Activated CD8-positive, alpha-beta memory T cell treated with anti-CD3 and anti-CD28 coated beads, Interleukin-2, amount 50 U/mL, for 48 hours (primary cell): ENCODE measurements around the gene LIN7A.
"Not testable (repeated sequence)": the region's sequence is repeated elsewhere in the genome, so short reads cannot be mapped to it uniquely, and the experiment has no call there.

ENCODE experiments used
- DNase-seq: peaks from one replicate; pipeline ENCODE4 v3.0.0-alpha.2; 2020

The LIN7A gene

DNA sequence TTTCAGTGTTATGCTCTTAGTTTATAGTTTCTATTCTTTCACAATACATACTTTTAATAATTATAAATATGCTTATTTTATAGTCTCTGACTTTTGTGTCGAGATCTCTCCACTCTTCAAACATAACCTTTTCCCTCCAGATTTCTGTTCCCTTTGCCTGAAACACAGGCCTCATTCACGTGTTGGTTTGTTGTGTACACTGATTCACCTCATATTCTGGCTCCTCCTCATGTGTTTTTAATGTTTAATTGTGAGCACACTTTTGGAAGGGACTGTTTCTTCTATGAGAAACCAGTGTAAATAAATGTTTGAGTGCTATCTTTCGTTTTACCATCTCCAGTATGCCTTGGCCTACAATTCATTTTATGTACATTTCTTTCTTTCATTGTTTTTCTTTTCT, 20.1 kb downstream of the LIN7A start:
- no peak for DNase-seq

DNA sequence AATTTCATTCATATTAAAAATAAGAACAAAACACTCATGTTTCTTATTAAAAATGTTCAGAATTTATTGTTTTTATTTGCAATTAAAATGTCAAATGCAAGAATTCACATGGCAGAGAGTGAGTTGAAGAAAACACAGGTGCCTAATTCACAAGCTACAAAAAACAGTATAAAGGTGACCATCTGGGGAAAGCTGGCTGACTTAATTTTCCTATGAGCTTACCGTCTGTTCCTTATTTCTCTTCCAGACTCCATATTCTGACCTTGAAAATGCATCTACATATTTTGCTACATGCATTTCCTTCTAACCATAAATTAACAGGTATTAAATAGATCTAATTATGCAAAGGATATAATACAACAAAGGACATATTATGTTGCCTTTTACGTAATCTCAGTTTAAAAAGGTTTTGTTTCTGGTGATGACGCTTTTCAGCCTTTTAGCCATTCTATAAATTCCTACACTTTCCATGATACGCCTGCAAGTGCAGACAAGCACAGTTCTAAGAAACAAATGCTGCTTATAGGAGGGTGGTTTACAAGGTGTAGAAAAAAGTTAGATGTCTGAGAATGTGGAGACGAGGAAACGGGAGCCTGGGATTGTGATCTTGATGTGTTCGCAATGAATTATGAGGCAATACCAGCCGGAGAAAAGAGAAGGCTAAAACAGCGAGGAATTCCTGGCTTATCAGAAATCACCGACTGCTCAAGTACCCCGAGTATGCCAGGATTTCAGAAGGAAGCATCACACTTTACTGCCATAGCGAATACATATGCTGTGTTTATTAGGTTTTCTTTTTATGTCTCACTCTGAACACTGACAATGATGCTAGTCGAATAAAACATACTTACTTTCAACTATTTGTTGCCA, 24.6 kb downstream of the LIN7A start:
- no peak for DNase-seq

DNA sequence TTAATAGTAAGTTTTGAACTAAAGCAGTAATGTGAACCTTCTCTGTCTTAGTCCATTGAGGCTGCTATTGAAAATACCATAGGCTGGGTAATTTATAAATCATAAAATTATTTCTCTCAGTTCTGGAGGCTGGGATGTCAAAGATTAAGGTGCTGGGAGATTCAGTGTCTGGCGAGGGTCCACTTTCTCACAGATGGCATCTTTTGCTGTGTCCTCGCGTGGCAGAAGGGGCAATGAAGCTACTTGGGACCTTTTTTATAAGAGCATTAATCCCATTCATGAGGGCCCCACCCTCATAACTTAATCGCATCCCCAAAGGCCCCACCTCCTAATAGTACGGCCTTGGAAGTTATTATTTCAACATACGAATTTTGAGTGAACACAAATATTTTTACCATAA, 28.4 kb downstream of the LIN7A start:
- DNase-seq: no peak

DNA sequence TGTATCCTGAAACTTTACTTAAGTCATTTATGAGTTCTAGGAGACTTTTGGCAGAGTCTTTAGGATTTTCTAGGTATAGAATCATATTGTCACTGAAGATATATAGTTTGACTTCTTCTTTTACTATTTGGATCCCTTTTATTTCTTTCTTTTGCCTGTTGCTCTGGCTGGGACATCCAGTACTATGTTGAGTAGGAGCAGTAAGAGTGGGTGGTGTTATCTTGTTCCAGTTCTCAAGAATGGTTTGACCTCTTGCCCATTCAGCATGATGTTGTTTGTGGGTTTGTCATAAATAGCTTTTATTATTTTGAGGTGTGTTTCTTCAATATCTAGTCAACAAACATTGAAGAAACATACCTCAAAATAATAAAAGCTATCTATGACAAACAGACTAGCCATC, 35.0 kb downstream of the LIN7A start:
- DNase-seq: no peak

DNA sequence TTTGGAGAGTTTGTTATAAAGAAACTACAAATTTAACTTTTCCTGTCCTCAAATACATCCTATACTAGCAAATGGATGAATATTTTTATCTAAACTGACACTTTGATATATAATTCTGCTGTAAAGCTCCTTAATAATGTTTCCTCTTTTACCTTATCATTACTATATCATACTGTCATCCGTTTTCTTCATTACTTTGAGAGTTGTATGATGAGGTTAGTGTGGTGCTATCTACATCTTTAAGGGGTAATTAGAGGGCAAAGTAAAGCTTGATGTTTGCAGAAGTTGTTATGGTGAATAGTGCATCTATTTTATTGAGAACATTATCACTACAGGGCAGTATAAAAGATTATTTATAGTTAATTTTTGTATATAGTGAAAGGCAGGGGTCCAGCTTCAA, 36.1 kb downstream of the LIN7A start:
- DNase-seq: no peak

DNA sequence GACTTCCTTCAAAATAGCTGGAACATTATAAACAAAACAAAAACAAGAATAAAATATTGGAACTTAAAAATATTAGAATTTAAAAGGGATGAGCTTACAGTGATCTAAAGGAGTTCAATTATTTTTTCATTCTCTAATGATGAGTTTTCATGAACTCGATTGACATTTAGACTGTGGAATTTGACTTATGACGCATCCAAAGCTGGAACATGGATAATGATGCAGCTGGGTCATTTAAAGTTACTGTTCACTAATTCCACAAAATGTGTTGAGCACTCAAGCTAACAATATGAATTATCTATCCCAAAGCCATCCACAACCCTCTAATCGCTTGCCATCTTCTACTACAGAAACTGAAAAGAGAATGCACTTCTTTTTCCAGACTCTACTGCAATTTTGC, 42.5 kb downstream of the LIN7A start:
- DNase-seq: no peak

DNA sequence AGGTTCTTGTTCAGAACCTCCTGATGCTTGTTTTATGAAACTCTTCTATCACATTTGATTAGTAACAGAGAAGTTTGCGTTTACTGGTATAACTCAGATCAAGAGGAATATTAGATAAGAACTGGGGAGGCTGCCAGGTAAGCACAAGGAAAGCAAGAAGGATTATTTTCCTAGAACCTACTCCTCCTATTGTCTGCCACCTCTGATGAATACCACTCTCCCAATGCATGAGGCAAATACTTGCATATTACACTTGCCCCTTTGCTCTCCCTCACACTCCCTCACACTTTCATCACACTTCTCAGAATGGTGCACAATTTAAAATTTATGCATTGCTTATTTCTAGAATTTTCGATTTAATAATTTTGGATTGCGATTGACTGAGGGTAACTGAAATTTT, 43.6 kb downstream of the LIN7A start:
- no peak for DNase-seq

DNA sequence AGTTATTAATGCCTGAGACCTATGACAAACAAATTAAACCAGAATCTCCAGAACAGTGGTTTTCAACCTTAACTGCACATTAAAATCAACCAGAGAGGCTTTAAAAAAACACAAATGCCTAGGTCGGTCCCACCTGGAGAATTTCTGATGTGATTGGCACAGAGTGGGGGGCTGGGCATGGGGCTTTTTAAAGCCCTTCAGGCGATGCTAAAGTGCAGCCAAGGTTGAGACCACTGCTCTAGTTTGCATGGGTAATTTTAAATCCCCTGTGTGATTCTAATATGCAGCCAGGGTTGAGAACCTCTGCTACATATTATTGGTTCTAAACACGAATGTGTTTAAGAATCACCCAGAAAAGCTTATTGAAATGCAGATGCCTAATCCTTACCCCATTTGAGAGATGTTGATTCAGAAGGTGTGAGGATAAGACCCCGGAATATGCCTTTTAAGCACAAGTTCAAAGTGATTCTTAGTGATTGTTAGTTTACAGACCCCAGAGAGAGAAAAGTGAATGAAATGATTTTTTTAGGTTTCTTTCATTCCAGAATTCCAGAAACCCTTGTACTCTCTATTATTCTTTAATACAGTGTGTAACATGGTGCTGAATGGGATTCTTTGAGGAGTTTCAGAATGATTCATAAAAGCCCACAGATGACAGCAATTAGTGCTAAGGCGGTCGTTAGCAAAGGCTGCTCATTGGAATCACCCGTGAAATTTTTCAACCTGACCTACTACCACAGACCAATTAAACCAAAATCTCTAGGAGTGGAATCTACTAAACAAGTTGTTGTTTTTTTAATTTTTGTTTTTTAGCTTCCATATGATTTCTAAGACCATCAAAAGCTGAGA, 44.9 kb downstream of the LIN7A start:
- DNase-seq: no peak

DNA sequence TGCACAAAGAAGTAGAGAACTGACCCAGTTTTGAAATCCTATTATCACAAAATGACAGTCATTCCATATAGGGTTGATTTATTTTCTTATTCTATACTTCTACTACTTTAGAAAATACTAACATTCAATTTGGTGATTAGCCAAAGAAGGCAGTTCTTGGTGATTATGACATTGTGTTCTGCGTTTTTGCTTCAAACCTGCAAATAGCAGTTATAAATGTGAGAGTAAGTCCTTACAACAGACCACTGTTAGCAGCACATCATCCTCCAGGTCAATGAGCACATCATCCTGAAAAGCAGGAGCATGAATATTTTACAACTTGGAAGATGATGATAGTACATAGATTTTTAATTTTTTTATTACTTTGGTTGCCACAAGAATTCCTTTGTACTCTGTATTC, 53.1 kb downstream of the LIN7A start:
- no peak for DNase-seq

DNA sequence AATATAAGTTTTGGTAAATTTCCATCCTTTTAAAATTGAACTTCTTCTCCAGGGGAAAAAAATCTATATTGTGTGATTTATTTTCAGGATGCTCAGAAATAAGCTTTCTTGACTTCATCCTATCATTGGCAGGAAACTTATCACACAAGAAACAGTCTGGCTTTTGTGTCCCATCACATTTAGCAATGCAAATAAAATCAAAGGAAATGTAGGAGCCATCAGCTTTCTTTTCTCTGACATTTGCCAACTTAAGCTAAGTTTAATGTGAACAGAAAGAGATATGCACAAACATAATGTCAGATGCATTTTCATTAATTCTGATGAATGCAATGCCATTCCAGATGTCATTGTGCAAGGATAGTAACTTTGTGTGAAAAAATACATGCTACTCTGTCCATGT, 56.6 kb downstream of the LIN7A start:
- DNase-seq: no peak

DNA sequence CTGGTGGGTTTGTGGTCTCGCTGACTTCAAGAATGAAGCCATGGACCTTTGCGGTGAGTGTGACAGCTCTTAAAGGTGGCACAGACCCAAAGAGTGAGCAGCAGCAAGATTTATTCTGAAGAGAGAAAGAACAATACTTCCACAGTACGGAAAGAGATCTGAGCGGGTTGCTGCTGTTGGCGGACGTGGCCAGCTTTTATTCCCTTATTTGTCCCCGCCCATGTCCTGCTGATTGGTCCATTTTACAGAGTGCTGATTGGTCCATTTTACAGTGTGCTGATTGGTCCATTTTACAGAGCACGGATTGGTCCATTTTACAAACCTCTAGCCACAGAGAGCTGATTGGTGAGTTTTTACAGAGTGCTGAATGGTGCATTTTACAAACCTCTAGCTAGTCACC, 59.3 kb downstream of the LIN7A start:
- not testable (repeated sequence) for DNase-seq

DNA sequence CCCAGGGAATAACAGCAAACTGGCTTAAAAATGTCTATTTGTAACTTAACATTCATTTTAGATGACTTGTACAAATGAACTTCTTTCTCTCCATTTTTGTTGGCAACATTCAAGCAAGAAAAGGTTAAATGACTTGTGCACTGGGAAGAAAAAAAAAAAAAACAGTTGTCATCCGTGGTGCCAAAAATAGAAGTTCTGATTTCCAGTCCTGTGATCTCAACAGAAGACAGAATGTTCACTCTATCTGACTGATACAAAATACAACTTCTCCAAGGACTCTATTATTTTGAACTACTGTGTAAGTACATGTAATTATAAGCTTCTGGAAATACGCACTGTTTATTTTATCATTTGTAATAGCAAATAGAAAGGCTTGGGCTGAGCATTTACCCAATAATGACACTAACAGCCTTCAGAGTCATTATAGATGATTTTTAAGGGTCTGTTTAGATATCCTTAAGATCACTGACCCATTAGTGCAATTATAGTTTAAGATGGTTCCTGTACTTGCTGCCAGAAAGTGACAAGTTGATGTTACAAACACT, 59.9 kb downstream of the LIN7A start:
- DNase-seq: no peak

DNA sequence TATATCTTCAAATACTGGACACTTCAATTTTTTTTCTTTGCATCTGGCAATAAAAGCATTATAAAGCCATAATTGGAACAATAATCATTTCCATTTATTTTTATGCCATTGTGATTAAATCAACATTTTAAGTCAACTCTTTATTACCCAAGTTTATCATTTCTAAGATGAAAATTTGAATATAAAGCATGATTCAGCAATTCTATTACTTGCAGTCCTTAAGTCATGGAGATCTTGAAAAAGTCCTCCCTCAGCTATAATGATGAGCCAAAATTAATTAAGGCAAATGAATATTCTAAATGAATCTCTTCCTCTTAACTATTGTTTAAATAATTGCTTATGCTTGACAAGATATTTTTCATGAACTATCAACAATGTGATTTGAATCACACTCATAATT, 65.7 kb downstream of the LIN7A start:
- DNase-seq: no peak

DNA sequence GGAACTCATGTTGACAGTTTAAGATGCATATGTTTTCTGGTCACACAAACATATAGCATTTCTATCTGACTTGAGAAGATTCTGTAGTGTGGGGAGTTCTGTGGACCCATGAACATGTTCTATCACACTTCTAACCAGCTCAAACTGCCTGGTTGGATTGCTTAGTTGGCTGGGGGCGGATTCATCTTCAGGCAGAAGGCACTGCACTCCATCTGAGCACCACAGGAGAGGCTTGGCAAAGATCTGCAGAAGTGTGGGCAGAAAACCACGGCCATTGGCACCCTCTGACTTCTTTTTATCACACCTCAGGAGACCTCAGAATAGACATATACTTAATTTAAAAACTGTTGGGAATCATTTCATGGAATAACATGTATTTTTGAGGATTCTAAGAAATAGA, 68.5 kb downstream of the LIN7A start:
- DNase-seq: no peak

DNA sequence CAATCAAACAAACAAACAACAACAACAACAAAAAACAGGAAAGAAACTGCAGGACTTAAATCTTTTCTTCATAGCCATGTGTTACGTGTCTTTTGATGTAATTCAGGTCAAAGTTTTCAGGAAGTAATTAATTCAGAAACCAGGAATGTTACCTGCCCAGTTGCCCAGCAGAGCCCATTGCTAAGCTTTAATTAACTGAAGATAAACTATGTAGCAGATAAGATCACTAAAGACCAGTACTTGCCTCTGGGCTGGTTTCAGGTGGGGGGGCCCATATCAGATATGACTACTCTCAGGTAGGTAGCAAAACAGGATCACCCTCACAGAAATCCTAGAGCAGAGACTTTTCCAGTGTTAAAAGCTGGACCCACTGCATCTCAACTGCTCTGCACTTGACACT, 69.2 kb downstream of the LIN7A start:
- DNase-seq: no peak

DNA sequence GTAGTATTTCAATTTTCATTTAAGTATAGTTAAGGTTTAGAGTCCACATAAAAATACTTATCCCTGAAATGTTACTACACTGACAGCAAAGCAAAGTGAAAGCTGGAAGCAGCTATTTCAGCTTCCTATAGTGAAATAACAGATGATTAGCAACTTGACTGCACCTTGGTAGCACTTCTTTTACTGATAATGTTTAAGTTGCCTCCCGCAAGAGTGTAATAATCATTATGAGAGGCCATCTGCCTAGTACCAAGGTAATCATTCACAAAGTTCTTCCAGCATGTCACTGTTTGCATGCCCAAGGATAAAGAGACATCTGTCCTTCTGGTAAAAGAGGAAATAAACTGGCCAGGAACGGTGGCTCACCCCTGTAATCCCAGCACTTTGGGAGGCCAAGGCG, 69.8 kb downstream of the LIN7A start:
- no peak for DNase-seq

DNA sequence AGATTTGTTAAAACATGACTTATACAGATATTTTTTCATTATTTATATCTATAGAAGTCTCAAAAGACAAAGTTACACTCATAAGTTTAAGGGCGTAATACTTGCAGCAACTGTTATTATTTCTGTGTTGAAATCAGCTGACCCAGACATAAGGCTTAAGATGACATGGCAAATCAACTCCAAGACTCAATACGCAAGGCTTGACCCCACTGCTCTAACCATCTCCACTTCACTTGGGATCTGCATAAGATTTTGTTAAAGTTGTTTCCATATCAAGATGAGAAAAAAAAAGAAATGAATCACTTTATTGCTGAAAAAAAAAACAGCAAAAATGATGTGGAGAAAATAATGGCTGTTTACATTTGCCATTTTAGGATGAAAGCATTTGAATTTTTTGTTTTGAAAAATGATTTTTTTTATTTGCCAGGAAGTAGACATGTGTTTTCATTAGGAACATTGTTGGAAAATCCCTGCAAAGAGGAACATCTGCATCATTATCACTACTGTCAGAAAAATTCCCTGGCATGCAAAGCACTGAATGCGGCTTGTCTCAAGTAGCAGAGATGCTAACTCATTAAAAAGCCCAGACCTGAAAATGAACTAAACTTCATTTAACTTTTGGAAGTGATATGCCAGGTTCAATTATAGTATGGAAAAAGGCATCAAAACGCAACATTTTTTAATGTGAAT, 73.5 kb downstream of the LIN7A start:
- no peak for DNase-seq

DNA sequence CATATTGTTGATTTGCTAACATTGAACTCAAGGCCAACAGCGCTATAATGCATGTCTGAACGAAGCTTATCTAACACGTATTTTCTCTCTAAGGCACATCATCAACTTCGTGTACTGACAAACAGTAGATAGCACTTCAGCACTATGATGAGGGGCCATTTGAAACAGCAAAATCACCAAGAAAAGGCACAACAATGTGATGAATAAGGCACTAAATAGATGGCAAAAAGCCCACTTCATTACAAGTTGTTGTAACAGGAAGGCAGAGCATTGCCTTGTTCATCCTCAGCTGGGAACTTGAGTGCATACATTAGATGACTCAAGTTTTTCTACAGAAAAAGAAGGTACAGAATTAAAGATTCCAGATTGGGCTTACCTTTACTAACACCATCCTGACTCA, 75.2 kb downstream of the LIN7A start:
- DNase-seq: no peak

DNA sequence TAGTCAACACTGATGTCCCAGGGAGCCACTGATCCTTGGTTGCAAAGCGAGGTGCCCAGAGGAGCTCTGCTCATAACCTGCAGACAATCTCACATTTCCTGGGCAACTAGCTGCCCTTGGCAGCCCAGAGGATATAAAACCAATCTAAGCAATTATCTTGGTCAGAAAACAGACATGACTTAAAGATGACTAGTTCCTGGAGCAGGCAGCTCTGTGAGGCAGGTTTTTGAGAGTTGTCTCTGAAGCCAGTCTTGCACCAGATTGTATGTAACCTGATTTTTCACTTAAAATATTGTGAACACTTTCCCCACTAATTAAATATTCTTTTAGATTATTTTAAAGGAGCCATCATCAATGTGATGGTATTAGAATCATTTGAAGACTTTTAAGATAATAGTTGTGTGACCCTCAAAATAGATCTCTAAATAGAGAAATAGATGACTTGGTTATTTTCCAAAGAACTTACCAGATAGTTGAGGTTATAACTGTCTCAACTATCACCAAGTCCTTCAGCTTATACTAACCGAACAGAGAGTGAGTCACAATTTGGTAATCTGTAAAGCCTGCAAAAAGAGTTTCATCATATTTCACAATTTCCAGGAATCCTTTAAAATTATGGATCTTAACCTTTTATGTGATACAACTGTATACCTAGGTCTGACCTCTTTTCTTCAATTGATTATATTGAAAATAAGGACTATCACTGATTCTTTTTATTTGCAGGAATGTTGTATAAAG, 75.9 kb downstream of the LIN7A start:
- no peak for DNase-seq

DNA sequence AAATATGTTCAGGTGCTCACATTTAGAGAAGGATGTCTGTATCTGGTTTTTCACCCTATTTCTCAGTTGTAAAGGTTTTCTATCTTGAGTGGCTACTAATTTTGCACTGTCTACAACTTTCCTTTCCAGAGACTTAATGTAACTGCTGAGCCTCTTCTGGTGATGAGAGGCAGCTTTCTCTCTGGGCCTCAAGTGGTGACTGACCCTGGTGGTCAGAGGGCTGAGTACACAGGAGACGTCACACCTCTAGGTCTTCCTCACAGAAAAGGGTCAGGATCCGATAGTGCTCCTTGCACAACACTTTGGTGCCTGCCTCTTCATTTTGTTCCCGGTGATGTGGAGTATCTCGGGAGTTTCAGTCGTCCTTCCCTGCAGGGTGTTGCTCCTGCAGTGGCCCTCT, 76.8 kb downstream of the LIN7A start:
- DNase-seq: no peak

DNA sequence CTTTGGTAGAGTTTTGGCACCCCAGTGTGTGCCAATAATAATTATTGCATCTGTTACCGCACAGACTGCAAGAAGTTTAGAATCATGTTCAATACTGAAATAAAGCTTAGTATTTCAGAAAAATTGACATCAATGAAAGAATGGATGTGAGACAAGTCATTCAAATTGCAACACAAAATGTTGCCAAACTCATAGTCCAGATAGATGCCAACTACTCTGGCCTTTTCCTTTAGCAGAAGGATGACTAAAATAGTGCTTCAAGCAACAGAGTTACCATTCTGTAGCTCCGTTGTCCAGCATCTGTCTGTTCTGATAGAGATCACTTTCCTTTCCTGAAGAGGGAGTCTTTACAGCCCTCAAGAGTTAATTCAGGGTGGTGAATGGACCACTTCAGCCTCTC, 77.5 kb downstream of the LIN7A start:
- DNase-seq: no peak

DNA sequence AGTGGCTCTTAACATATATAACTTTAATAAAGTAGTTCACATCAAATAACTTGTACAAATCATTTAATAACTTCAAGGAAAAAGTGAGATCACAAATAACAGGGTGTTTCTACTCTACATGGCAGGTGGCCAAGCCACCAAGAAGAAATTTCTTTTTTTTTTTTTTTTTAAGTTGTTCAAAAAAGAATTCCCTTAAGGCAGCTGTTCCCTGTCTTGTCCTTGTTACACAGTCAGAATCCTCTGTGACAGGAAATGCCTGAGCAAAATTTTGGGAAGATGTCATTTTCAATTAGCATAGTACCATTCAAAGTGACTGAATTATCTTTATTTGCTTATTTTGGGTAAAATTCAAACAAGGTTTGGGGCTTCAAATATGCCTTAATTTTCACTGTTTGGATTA, 79.4 kb downstream of the LIN7A start:
- DNase-seq: no peak

DNA sequence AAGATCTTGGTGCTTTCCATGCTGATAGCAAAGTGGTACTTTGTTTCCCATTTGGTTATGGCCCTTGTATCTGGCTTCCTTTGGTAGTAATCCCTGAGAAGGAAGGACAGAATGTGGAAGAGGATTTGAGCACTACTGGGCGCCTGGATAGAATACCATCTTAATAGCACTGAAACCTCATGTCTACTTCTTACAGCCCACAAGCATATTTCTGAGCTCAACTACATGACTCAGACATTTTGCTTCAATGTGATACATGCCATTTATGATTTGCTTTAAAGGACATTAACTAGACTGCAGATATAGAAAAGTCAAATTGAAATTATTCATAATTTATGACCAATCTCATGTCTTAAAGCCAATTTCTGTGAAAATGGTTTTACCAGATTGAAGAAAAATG, 80.4 kb downstream of the LIN7A start:
- no peak for DNase-seq
